Ishikawa (cell line): ENCODE measurements around the gene ATOX1.

Experiments used
- CEBPB ChIP-seq: IDR thresholded peaks from 2 replicates; pipeline ENCODE4 v1.6.1; 2012
- CREB1 ChIP-seq: IDR thresholded peaks from 2 replicates; pipeline ENCODE4 v1.6.1; 2012; ENCODE audit warnings: low read depth
- EP300 ChIP-seq: IDR thresholded peaks from 2 replicates; pipeline ENCODE4 v1.6.1; 2012; ENCODE audit warnings: borderline replicate concordance
- NFIC ChIP-seq: IDR thresholded peaks from 2 replicates; pipeline ENCODE4 v1.6.1; 2012
- REST ChIP-seq: IDR thresholded peaks from 2 replicates; pipeline ENCODE4 v1.6.1; 2012; ENCODE audit warnings: low read depth, mild to moderate bottlenecking
- TAF1 ChIP-seq: IDR thresholded peaks from 2 replicates; pipeline ENCODE4 v1.6.1; 2012; ENCODE audit warnings: low read depth, mild to moderate bottlenecking
- YY1 ChIP-seq: IDR thresholded peaks from 2 replicates; pipeline ENCODE4 v1.6.1; 2012; ENCODE audit warnings: low read depth
- TF ChIP-seq, protein P1 (sequence below): IDR thresholded peaks from 2 replicates; pipeline ENCODE4 v1.6.1; 2012

GRCh38 chr5:151779531-151780125 is 21.2 kb upstream of the ATOX1 start:
- TF ChIP-seq EP300 (no peak), CREB1 (no peak), CEBPB (no peak), NFIC (no peak), REST (no peak), YY1 (no peak), TAF1 (no peak)
- TF ChIP-seq, protein P1, sequence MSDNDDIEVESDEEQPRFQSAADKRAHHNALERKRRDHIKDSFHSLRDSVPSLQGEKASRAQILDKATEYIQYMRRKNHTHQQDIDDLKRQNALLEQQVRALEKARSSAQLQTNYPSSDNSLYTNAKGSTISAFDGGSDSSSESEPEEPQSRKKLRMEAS: no peak
